ENCODE results near the gene OR2A12.

- no peak for TF ChIP-seq CTCF (IDR thresholded peaks at IDR 0.05; ENCODE audit: extremely low read depth in 1 of 2, insufficient read depth in 1 of 2, low read depth in 1 of 2, low read length in 2 of 2)
- TF ChIP-seq POLR2AphosphoS5 (IDR thresholded peaks at IDR 0.05; ENCODE audit: insufficient read depth, low read depth, low read length), result no peak
- TF ChIP-seq JUN (IDR thresholded peaks at IDR 0.05; ENCODE audit: borderline replicate concordance, insufficient read depth, insufficient read length, low read depth), result no peak
- no peak for TF ChIP-seq EZH2 (IDR thresholded peaks at IDR 0.05; ENCODE audit: borderline replicate concordance, low read depth, low read length, severe bottlenecking)
- TF ChIP-seq MYC (IDR thresholded peaks at IDR 0.05; ENCODE audit: low read depth, low read length), result no peak
- no peak for TF ChIP-seq POLR2A (IDR thresholded peaks at IDR 0.05; ENCODE audit: low read depth, low read length)
- no peak for TF ChIP-seq MAX (IDR thresholded peaks at IDR 0.05; ENCODE audit: insufficient read depth, insufficient read length)
- no peak for TF ChIP-seq FOS (IDR thresholded peaks at IDR 0.05; ENCODE audit: borderline replicate concordance, insufficient read depth, low read length)
- no peak for TF ChIP-seq GATA2 (IDR thresholded peaks at IDR 0.05; ENCODE audit: insufficient read depth, insufficient read length, low read depth, low read length)
Observed at GRCh38 chr7:144134116-144134515, 48.0 kb downstream of the OR2A12 start.

Measured in endothelial cell of umbilical vein (primary cell).